Astrocyte (in vitro differentiated cells and primary cell): Measurements from ENCODE around the gene CADM1. TPM values are rescaled to one million over a fixed set of nuclear protein-coding genes. Genes with fewer than 3 reads are reported as not detected.

Experiments
- DNase-seq: peaks from one replicate; pipeline ENCODE4 v3.0.0-alpha.2; 2010; ENCODE audit warnings: low read depth
- FAIRE-seq: peaks from 2 replicates; lab custom pipeline; 2011; peaks lifted over from hg19 to GRCh38; lab: Jason Lieb, UNC
- H2AFZ ChIP-seq: 2 replicates; pipeline ENCODE4 v1.6.0; 2012; ENCODE audit warnings: low read depth, low read length, inconsistent platforms
- H3K27ac ChIP-seq: 2 replicates; pipeline ENCODE4 v1.5.1; 2011; ENCODE audit warnings: low read depth, low read length, inconsistent platforms
- H3K27me3 ChIP-seq: 2 replicates; pipeline ENCODE4 v1.6.0; 2011; ENCODE audit warnings: low read length, inconsistent platforms; ENCODE audit not compliant: insufficient read depth
- H3K36me3 ChIP-seq: 2 replicates; pipeline ENCODE4 v1.5.1; 2011; ENCODE audit warnings: low read length, inconsistent platforms; ENCODE audit not compliant: insufficient read depth
- H3K4me1 ChIP-seq: 2 replicates; pipeline ENCODE4 v1.5.1; 2011; ENCODE audit warnings: low read length, inconsistent platforms; ENCODE audit not compliant: insufficient read depth
- H3K4me2 ChIP-seq: 2 replicates; pipeline ENCODE4 v1.6.0; 2012; ENCODE audit warnings: low read length, inconsistent platforms
- H3K4me3 ChIP-seq: 2 replicates; pipeline ENCODE4 v1.5.1; 2011; ENCODE audit warnings: low read depth, mild to moderate bottlenecking, low read length, inconsistent platforms; ENCODE audit not compliant: insufficient read depth
- H3K79me2 ChIP-seq: 2 replicates; pipeline ENCODE4 v1.6.0; 2012; ENCODE audit warnings: mild to moderate bottlenecking, low read length, inconsistent platforms; ENCODE audit not compliant: insufficient read depth
- H3K9ac ChIP-seq: 2 replicates; pipeline ENCODE4 v1.6.0; 2012; ENCODE audit warnings: mild to moderate bottlenecking, low read length, inconsistent platforms
- H3K9me3 ChIP-seq: 2 replicates; pipeline ENCODE4 v1.5.1; 2012; ENCODE audit warnings: low read depth, mild to moderate bottlenecking, low read length, inconsistent platforms; ENCODE audit not compliant: insufficient read depth
- H4K20me1 ChIP-seq: 2 replicates; pipeline ENCODE4 v1.6.0; 2012; ENCODE audit warnings: low read length, inconsistent platforms; ENCODE audit not compliant: insufficient read depth
- H3K27ac Mint-ChIP-seq: one replicate; pipeline ENCODE4 v1.8.0; 2021; ENCODE audit warnings: mild to moderate bottlenecking, mixed read lengths; ENCODE audit not compliant: unreplicated experiment
- H3K27me3 Mint-ChIP-seq: one replicate; pipeline ENCODE4 v1.8.0; 2021; ENCODE audit warnings: low read depth, mixed read lengths; ENCODE audit not compliant: unreplicated experiment
- H3K36me3 Mint-ChIP-seq: one replicate; pipeline ENCODE4 v1.8.0; 2021; ENCODE audit warnings: low read depth, mixed read lengths; ENCODE audit not compliant: unreplicated experiment
- H3K4me1 Mint-ChIP-seq: one replicate; pipeline ENCODE4 v1.8.0; 2021; ENCODE audit warnings: low read depth, mixed read lengths; ENCODE audit not compliant: unreplicated experiment
- H3K4me3 Mint-ChIP-seq: one replicate; pipeline ENCODE4 v1.8.0; 2021; ENCODE audit warnings: mild to moderate bottlenecking, moderate library complexity, mixed read lengths; ENCODE audit not compliant: unreplicated experiment
- H3K9me3 Mint-ChIP-seq: one replicate; pipeline ENCODE4 v1.8.0; 2021; ENCODE audit warnings: mild to moderate bottlenecking, mixed read lengths; ENCODE audit not compliant: unreplicated experiment
- CTCF ChIP-seq: IDR thresholded peaks from 2 replicates; pipeline ENCODE4 v1.5.1; 2011; ENCODE audit warnings: low read depth, mild to moderate bottlenecking, inconsistent platforms, low read length, moderate library complexity; ENCODE audit not compliant: insufficient read depth
- EZH2 ChIP-seq: IDR thresholded peaks from 2 replicates; pipeline ENCODE4 v1.6.1; 2012; ENCODE audit warnings: mild to moderate bottlenecking, low read length, inconsistent platforms; ENCODE audit not compliant: insufficient read depth
- total RNA-seq: library from RNA; stranded (reverse); gene quantifications from 2 replicates; pipeline ENCODE4 v1.2.1, GENCODE V29; 2021

The CADM1 gene
- total RNA-seq, 1 donor from 2014 or later, result 414 TPM

GRCh38 chr11:115338476-115338875 is 165.7 kb downstream of the CADM1 start:
- TF ChIP-seq EZH2 (no peak), CTCF (no peak)
- DNase-seq (no peak), FAIRE-seq (no peak)
- H3K36me3 Mint-ChIP-seq, result peaks cover 2% of the 10 kb centered on the region
- peaks cover 7% of the 10 kb centered on the region for H3K4me1 Mint-ChIP-seq
- Histone ChIP-seq H3K27ac (no peak overlapping the region), H3K27me3 (no peaks in the 10 kb centered on the region), H3K4me2 (no peak overlapping the region), H4K20me1 (no peaks in the 10 kb centered on the region), H3K36me3 (no peaks in the 10 kb centered on the region), H3K9ac (no peak overlapping the region), H3K79me2 (no peaks in the 10 kb centered on the region), H3K9me3 (no peaks in the 10 kb centered on the region), H3K4me1 (no peaks in the 10 kb centered on the region), H2AFZ (no peak overlapping the region), H3K4me3 (no peak overlapping the region)
- H3K27ac Mint-ChIP-seq, result no peak overlapping the region
- H3K27me3 Mint-ChIP-seq, result no peaks in the 10 kb centered on the region
- H3K4me3 Mint-ChIP-seq, result no peak overlapping the region
- no peaks in the 10 kb centered on the region for H3K9me3 Mint-ChIP-seq

- Histone ChIP-seq H3K27ac (no peak overlapping the region), H3K36me3 (no peaks in the 10 kb centered on the region), H3K27me3 (no peaks in the 10 kb centered on the region), H2AFZ (no peak overlapping the region), H3K79me2 (no peaks in the 10 kb centered on the region), H4K20me1 (no peaks in the 10 kb centered on the region), H3K4me3 (no peak overlapping the region), H3K9me3 (no peaks in the 10 kb centered on the region), H3K9ac (no peak overlapping the region), H3K4me1 (no peaks in the 10 kb centered on the region), H3K4me2 (no peak overlapping the region)
- peaks cover 2% of the 10 kb centered on the region for H3K36me3 Mint-ChIP-seq
- no peak overlapping the region for H3K27ac Mint-ChIP-seq
- no peak overlapping the region for H3K4me3 Mint-ChIP-seq
- DNase-seq, result peak; percentile 49
- no peak for FAIRE-seq
- peaks cover 5% of the 10 kb centered on the region for H3K4me1 Mint-ChIP-seq
- TF ChIP-seq EZH2 (no peak), CTCF (peak; percentile 53)
- H3K27me3 Mint-ChIP-seq, result no peaks in the 10 kb centered on the region
- no peaks in the 10 kb centered on the region for H3K9me3 Mint-ChIP-seq
Measured at GRCh38 chr11:115334932-115335788, 169.1 kb downstream of the CADM1 start.

GRCh38 chr11:115333949-115334348 is 170.3 kb downstream of the CADM1 start:
- no peaks in the 10 kb centered on the region for H3K9me3 Mint-ChIP-seq

More at GRCh38 chr11:115333949-115334348, 170.3 kb downstream of the CADM1 start:
- no peak overlapping the region for H2AFZ ChIP-seq
- H3K4me3 Mint-ChIP-seq, result no peak overlapping the region
- H3K36me3 Mint-ChIP-seq, result peaks cover 9% of the 10 kb centered on the region
- no peaks in the 10 kb centered on the region for H3K9me3 ChIP-seq
- DNase-seq (no peak), FAIRE-seq (no peak)
- peaks cover 5% of the 10 kb centered on the region for H3K4me1 Mint-ChIP-seq
- no peak overlapping the region for H3K4me3 ChIP-seq
- H3K4me2 ChIP-seq, result no peak overlapping the region
- no peaks in the 10 kb centered on the region for H3K27me3 ChIP-seq
- H3K27ac Mint-ChIP-seq, result no peak overlapping the region
- H3K27ac ChIP-seq, result no peak overlapping the region
- TF ChIP-seq EZH2 (no peak), CTCF (no peak)
- H4K20me1 ChIP-seq, result no peaks in the 10 kb centered on the region
- no peak overlapping the region for H3K9ac ChIP-seq
- no peaks in the 10 kb centered on the region for H3K4me1 ChIP-seq
- H3K27me3 Mint-ChIP-seq, result no peaks in the 10 kb centered on the region
- no peaks in the 10 kb centered on the region for H3K36me3 ChIP-seq
- H3K79me2 ChIP-seq, result no peaks in the 10 kb centered on the region
